Suprapubic skin (tissue), 3 donors: ENCODE measurements around the gene CDK19.

Experiments used
- EP300 ChIP-seq: sonication (generic); formaldehyde crosslinking; IDR thresholded peaks from one replicate; pipeline ENCODE4 v1.6.1; 2017; ENCODE audit warnings: antibody characterized with exemption
- POLR2A ChIP-seq, 2 donors: fragments of 450-650 bp; IDR thresholded peaks; one replicate each; pipeline ENCODE4 v1.6.1; 2017; ENCODE audit warnings: antibody characterized with exemption in 2 of 2, mild to moderate bottlenecking in 2 of 2, moderate library complexity in 2 of 2
- TF ChIP-seq, protein P1 (sequence below), 2 donors: fragments of 200-600 bp in 1 of 2; fragments of 450-650 bp in 1 of 2; sonication (generic) in 1 of 2; IDR thresholded peaks; one replicate each; pipeline ENCODE4 v1.5.1; 2016 to 2019; ENCODE audit warnings: antibody characterized with exemption in 2 of 2, mild to moderate bottlenecking in 1 of 2, moderate library complexity in 1 of 2

DNA sequence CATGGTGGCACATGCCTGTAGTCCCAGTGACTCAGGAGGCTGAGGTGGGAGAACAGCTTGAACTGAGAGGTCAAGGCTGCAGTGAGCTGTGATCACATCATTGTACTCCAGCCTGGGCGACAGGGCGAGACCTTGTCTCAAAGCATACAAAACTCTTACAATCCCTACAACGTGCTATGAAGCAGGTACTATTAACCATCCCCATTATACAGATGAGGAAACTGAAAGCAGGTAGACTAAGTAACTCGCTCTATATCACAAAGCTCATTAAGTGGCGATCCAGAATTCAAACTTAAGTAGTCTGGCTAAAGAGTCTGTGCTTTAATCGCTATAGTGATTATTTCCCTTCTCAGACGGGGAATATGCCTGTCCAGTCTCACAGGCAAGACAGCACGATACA is 54.7 kb downstream of the CDK19 start:
- TF ChIP-seq POLR2A (IDR thresholded peaks at IDR 0.05), result no peak
- TF ChIP-seq EP300, result no peak
- TF ChIP-seq, protein P1, sequence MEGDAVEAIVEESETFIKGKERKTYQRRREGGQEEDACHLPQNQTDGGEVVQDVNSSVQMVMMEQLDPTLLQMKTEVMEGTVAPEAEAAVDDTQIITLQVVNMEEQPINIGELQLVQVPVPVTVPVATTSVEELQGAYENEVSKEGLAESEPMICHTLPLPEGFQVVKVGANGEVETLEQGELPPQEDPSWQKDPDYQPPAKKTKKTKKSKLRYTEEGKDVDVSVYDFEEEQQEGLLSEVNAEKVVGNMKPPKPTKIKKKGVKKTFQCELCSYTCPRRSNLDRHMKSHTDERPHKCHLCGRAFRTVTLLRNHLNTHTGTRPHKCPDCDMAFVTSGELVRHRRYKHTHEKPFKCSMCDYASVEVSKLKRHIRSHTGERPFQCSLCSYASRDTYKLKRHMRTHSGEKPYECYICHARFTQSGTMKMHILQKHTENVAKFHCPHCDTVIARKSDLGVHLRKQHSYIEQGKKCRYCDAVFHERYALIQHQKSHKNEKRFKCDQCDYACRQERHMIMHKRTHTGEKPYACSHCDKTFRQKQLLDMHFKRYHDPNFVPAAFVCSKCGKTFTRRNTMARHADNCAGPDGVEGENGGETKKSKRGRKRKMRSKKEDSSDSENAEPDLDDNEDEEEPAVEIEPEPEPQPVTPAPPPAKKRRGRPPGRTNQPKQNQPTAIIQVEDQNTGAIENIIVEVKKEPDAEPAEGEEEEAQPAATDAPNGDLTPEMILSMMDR (IDR thresholded peaks at IDR 0.05), result no peak
